ENCODE measurements around the gene EP400.
"Not testable (repeated sequence)": the region's sequence is repeated elsewhere in the genome, so short reads cannot be mapped to it uniquely, and the experiment has no call there.

EP400 gene

GRCh38 chr12:131948166-131948712, 1.5 kb upstream of the EP400 start:
- no peak for FAIRE-seq
- DNase-seq (ENCODE audit: insufficient read length, low spot score): no peak

- DNase-seq (ENCODE audit: insufficient read length, low spot score); FAIRE-seq: not testable (repeated sequence)
Observed at GRCh38 chr12:131948713-131949430, 870 bp upstream of the EP400 start.

GRCh38 chr12:131950182-131950913, 606 bp downstream of the EP400 start:
- DNase-seq (ENCODE audit: insufficient read length, low spot score) (no peak), FAIRE-seq (no peak)

GRCh38 chr12:131953810-131954209, 4.1 kb downstream of the EP400 start:
- not testable (repeated sequence) for FAIRE-seq; DNase-seq (ENCODE audit: insufficient read length, low spot score)

- FAIRE-seq; DNase-seq (ENCODE audit: insufficient read length, low spot score): not testable (repeated sequence)
Observed at GRCh38 chr12:131954460-131954859, 4.7 kb downstream of the EP400 start.

- FAIRE-seq: no peak
- no peak for DNase-seq (ENCODE audit: insufficient read length, low spot score)
Observed at GRCh38 chr12:131959116-131959515, 9.4 kb downstream of the EP400 start.

GRCh38 chr12:131959641-131960589, 10.2 kb downstream of the EP400 start:
- DNase-seq (ENCODE audit: insufficient read length, low spot score) (no peak), FAIRE-seq (no peak)

GRCh38 chr12:131960590-131961325, 11.0 kb downstream of the EP400 start:
- DNase-seq (ENCODE audit: insufficient read length, low spot score); FAIRE-seq: not testable (repeated sequence)

- FAIRE-seq; DNase-seq (ENCODE audit: insufficient read length, low spot score): not testable (repeated sequence)
Observed at GRCh38 chr12:131961328-131961727, 11.6 kb downstream of the EP400 start.

- FAIRE-seq (no peak), DNase-seq (ENCODE audit: insufficient read length, low spot score) (no peak)
Observed at GRCh38 chr12:131962069-131962468, 12.3 kb downstream of the EP400 start.

GRCh38 chr12:131963381-131963780, 13.6 kb downstream of the EP400 start:
- no peak for DNase-seq (ENCODE audit: insufficient read length, low spot score)
- no peak for FAIRE-seq

GRCh38 chr12:131965073-131965472, 15.3 kb downstream of the EP400 start:
- no peak for DNase-seq (ENCODE audit: insufficient read length, low spot score)

GRCh38 chr12:131971226-131971625, 21.5 kb downstream of the EP400 start:
- DNase-seq (ENCODE audit: insufficient read length, low spot score) (no peak), FAIRE-seq (no peak)

More at GRCh38 chr12:131965073-131965472, 15.3 kb downstream of the EP400 start:
- FAIRE-seq: no peak

- DNase-seq (ENCODE audit: insufficient read length, low spot score): no peak
- no peak for FAIRE-seq
Observed at GRCh38 chr12:131975228-131975627, 25.5 kb downstream of the EP400 start.

- FAIRE-seq: no peak
Observed at GRCh38 chr12:131979606-131980005, 29.9 kb downstream of the EP400 start.

GRCh38 chr12:131980263-131980662, 30.5 kb downstream of the EP400 start:
- FAIRE-seq: no peak

More at GRCh38 chr12:131979606-131980005, 29.9 kb downstream of the EP400 start:
- no peak for DNase-seq (ENCODE audit: insufficient read length, low spot score)

GRCh38 chr12:131981388-131981787, 31.6 kb downstream of the EP400 start:
- DNase-seq (ENCODE audit: insufficient read length, low spot score) (no peak), FAIRE-seq (no peak)

More at GRCh38 chr12:131980263-131980662, 30.5 kb downstream of the EP400 start:
- no peak for DNase-seq (ENCODE audit: insufficient read length, low spot score)

- DNase-seq (ENCODE audit: insufficient read length, low spot score): no peak
- no peak for FAIRE-seq
Observed at GRCh38 chr12:131982041-131982440, 32.3 kb downstream of the EP400 start.

GRCh38 chr12:131983026-131983425, 33.3 kb downstream of the EP400 start:
- FAIRE-seq: no peak
- no peak for DNase-seq (ENCODE audit: insufficient read length, low spot score)

GRCh38 chr12:131983554-131983953, 33.8 kb downstream of the EP400 start:
- no peak for FAIRE-seq
- no peak for DNase-seq (ENCODE audit: insufficient read length, low spot score)
